ENCODE data around the gene PAN2.

Gene PAN2

DNA sequence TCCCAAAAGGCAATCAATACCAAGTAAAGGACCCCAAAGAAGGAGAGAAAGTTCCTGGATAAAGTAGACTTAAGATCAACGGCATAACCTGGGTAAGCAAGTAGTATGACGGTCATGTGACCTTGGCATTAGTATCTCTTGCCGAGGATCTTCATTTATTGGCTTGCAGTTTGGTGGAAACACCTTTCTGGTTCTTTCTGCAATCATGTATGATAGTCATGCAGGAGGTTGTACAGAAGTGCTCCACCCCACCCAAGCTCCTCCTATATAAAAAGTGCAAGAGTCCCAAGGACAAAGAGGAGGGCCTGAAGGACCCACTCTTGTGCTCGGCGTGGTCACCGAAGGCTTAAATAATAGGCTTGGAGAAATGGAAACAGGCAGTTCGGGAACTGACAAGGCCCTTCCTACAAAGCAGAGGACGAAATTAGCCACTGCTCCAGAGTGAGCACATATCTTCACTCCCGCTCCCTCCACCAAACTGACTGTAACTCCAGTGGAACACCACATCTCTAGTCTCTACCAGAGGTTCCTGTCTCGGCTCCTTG lies 34.4 kb downstream of the PAN2 start:
- Mint-ChIP-seq H3K9me3 (no peaks in the 10 kb centered on the region), H3K36me3 (ENCODE audit: low read depth) (peaks cover 18% of the 10 kb centered on the region), H3K27ac (peak overlapping the region; percentile 96), H3K27me3 (ENCODE audit: low read depth, poor library complexity) (no peaks in the 10 kb centered on the region), H3K4me1 (peaks cover 64% of the 10 kb centered on the region), H3K4me3 (peak overlapping the region; percentile 96)
- no peak for DNase-seq
- TF ChIP-seq, protein P1, sequence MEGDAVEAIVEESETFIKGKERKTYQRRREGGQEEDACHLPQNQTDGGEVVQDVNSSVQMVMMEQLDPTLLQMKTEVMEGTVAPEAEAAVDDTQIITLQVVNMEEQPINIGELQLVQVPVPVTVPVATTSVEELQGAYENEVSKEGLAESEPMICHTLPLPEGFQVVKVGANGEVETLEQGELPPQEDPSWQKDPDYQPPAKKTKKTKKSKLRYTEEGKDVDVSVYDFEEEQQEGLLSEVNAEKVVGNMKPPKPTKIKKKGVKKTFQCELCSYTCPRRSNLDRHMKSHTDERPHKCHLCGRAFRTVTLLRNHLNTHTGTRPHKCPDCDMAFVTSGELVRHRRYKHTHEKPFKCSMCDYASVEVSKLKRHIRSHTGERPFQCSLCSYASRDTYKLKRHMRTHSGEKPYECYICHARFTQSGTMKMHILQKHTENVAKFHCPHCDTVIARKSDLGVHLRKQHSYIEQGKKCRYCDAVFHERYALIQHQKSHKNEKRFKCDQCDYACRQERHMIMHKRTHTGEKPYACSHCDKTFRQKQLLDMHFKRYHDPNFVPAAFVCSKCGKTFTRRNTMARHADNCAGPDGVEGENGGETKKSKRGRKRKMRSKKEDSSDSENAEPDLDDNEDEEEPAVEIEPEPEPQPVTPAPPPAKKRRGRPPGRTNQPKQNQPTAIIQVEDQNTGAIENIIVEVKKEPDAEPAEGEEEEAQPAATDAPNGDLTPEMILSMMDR (IDR thresholded peaks at IDR 0.05): no peak

DNA sequence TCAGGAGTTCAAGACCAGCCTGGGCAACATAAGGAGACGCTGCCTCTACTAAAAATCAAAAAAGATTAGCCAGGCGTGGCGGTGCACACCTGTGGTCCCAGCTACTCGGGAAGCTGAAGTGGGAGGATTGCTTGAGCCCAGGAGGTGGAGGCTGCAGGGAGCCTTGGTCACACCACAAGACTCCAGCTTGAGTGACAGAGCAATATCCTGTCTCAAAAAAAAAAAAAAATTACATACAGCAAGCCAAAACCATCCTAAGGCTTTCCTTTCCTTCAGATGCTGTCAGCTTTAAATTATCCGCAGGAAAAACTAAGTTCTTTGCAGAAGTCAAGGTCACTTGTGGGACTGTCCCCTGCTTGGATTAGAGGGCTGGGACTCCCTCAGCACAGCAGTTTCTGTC lies 35.0 kb downstream of the PAN2 start:
- Mint-ChIP-seq H3K9me3 (no peaks in the 10 kb centered on the region), H3K27ac (no peak overlapping the region), H3K4me3 (peak overlapping the region; percentile 96), H3K36me3 (ENCODE audit: low read depth) (peaks cover 14% of the 10 kb centered on the region), H3K4me1 (peaks cover 64% of the 10 kb centered on the region), H3K27me3 (ENCODE audit: low read depth, poor library complexity) (no peaks in the 10 kb centered on the region)
- DNase-seq: no peak
- TF ChIP-seq, protein P1 (IDR thresholded peaks at IDR 0.05): no peak

DNA sequence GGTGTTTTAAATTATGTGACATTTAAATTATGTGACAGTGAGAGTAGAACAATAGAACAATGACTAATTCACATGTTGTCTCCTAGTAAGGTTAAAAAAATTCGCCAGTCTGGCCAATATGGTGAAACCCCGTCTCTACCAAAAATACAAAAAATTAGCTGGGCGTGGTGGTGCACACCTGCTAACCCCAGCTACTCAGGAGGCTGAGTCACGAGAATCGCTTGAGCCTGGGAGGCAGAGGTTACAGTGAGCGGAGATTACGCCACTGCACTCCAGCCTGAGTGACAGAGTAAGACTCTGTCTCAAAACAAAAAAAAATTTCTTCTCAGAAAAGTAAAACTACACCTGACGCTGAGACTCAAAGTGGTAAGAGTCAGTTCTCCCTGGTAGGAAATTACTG lies 36.4 kb downstream of the PAN2 start:
- H3K36me3 Mint-ChIP-seq (ENCODE audit: low read depth): peaks cover 19% of the 10 kb centered on the region

DNA sequence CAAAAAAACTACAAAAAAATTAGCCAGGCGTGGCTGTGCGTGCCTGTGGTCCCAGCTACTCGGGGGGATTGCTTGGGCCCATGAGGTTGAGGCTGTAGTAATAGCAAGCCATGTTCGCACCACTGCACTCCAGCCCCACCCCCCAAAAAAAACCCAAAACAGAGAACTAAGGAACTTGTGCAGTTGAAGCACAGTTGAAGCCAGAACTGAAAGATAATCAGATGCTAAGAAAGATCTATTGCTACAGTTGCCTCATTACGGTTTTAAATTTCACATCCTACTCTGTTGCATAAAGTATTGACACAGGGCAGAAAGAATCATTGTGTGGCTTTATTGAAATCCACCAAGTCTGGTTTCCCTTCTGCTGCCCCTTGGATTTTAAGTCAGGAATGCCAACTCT lies 37.5 kb downstream of the PAN2 start:
- TF ChIP-seq, protein P1 (IDR thresholded peaks at IDR 0.05): no peak

More for the DNA sequence above, 36.4 kb downstream of the PAN2 start:
- no peaks in the 10 kb centered on the region for H3K9me3 Mint-ChIP-seq
- no peak overlapping the region for H3K27ac Mint-ChIP-seq
- TF ChIP-seq, protein P1 (IDR thresholded peaks at IDR 0.05): no peak
- no peak for DNase-seq
- peaks cover 63% of the 10 kb centered on the region for H3K4me1 Mint-ChIP-seq
- no peak overlapping the region for H3K4me3 Mint-ChIP-seq
- no peaks in the 10 kb centered on the region for H3K27me3 Mint-ChIP-seq (ENCODE audit: low read depth, poor library complexity)

DNA sequence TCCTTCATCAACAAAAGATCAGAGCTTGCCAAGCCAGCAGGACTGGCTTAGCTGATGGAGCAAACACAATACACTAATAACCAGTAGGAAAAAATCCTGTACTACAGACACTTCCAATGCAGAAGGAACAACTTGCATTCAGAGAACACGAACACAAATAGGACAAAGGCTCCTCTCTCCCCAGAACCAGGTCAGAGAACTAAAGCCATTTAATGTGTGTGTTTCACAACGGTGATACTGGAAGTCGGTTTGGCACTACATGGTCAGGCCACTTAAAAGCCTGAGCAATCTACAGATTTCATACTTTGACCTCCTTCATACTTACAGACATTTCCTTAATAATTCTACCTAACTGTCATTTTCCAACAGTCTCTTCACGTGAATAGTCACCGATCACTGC lies 40.0 kb downstream of the PAN2 start:
- H3K27ac Mint-ChIP-seq: peak overlapping the region; percentile 59

More for the DNA sequence above, 37.5 kb downstream of the PAN2 start:
- DNase-seq: no peak
- Mint-ChIP-seq H3K36me3 (ENCODE audit: low read depth) (peaks cover 24% of the 10 kb centered on the region), H3K4me1 (peaks cover 52% of the 10 kb centered on the region), H3K27me3 (ENCODE audit: low read depth, poor library complexity) (no peaks in the 10 kb centered on the region), H3K4me3 (no peak overlapping the region), H3K9me3 (no peaks in the 10 kb centered on the region), H3K27ac (peak overlapping the region; percentile 79)

More for the DNA sequence above, 40.0 kb downstream of the PAN2 start:
- Mint-ChIP-seq H3K9me3 (no peaks in the 10 kb centered on the region), H3K4me1 (peaks cover 32% of the 10 kb centered on the region), H3K4me3 (no peak overlapping the region), H3K27me3 (ENCODE audit: low read depth, poor library complexity) (no peaks in the 10 kb centered on the region), H3K36me3 (ENCODE audit: low read depth) (peaks cover 41% of the 10 kb centered on the region)
- TF ChIP-seq, protein P1 (IDR thresholded peaks at IDR 0.05): no peak
- DNase-seq: no peak

Measured in nephron progenitor cell (in vitro differentiated cells).